IMR-90 (cell line): Measurements from ENCODE around the gene R3HDM2. TPM values are rescaled to one million over a fixed set of nuclear protein-coding genes. Genes with fewer than 3 reads are reported as not detected.
A peak's percentile ranks its signal among the peaks of the same experiment; 100 is the strongest.

ENCODE experiments used
- ATAC-seq: fragments of 200-7000 bp; cut with Tn5 transposase; 2 replicates; pipeline ENCODE4 v1.9.1; 2020; ENCODE audit warnings: low read depth, mild to moderate bottlenecking, moderate library complexity
- BruUV-seq: library from RNA; stranded (reverse); fragments of 400-500 nt; replicated peaks from 2 replicates; lab custom pipeline; 2021; lab: Mats Ljungman, UMichigan
- CTCF ChIA-PET: fragments of 300-600 bp; formaldehyde crosslinking; extraction: SDS; loops from one replicate; lab custom pipeline; 2021; ENCODE audit warnings: antibody characterized with exemption; lab: Yijun Ruan, JAX
- POLR2A ChIA-PET: fragments of 300-600 bp; sonication (Branson Sonifier 250); formaldehyde crosslinking; loops from one replicate; lab custom pipeline; 2022; ENCODE audit warnings: antibody characterized with exemption; ENCODE audit not compliant: unreplicated experiment; lab: Charles Lee
- DNase-seq: peaks from one replicate; pipeline ENCODE4 v3.0.0; 2013
- H2AFZ ChIP-seq: replicated peaks from 2 replicates; pipeline ENCODE3; 2013; ENCODE audit warnings: low read length, mild to moderate bottlenecking; ENCODE audit not compliant: poor library complexity
- H2AK5ac ChIP-seq: 2 replicates; pipeline ENCODE4 v1.6.1; 2013; ENCODE audit warnings: low read depth, low read length, inconsistent platforms
- H2AK9ac ChIP-seq: replicated peaks from 2 replicates; pipeline ENCODE3; 2013; ENCODE audit warnings: mild to moderate bottlenecking, low read depth, low read length, moderate library complexity; ENCODE audit not compliant: poor library complexity
- H2BK120ac ChIP-seq: 2 replicates; pipeline ENCODE4 v1.6.1; 2013; ENCODE audit warnings: low read depth, low read length, inconsistent platforms
- H2BK15ac ChIP-seq: 3 replicates; pipeline ENCODE4 v1.6.1; 2013; ENCODE audit warnings: low read depth, low read length, inconsistent platforms
- H2BK20ac ChIP-seq: 2 replicates; pipeline ENCODE4 v1.6.1; 2013; ENCODE audit warnings: low read depth, mild to moderate bottlenecking, inconsistent platforms, low read length, moderate library complexity
- H2BK5ac ChIP-seq: 2 replicates; pipeline ENCODE4 v1.6.1; 2013; ENCODE audit warnings: mild to moderate bottlenecking, low read depth, low read length, inconsistent platforms; ENCODE audit not compliant: poor library complexity, severe bottlenecking
- H3K14ac ChIP-seq: replicated peaks from 2 replicates; pipeline ENCODE4 v1.6.1; 2013; ENCODE audit warnings: low read depth, low read length, inconsistent platforms
- H3K18ac ChIP-seq: 2 replicates; pipeline ENCODE4 v1.6.1; 2013; ENCODE audit warnings: low read depth, low read length, control low read depth
- H3K23ac ChIP-seq: 2 replicates; pipeline ENCODE4 v1.6.1; 2013; ENCODE audit warnings: low read depth, low read length, inconsistent platforms
- H3K27ac ChIP-seq: 2 replicates; pipeline ENCODE4 v1.5.1; 2013; ENCODE audit warnings: mild to moderate bottlenecking, control low read depth, low read length; ENCODE audit not compliant: insufficient read depth
- H3K27me3 ChIP-seq: 2 replicates; pipeline ENCODE4 v1.6.1; 2013; ENCODE audit warnings: low read length; ENCODE audit not compliant: control insufficient read depth, insufficient read depth
- H3K36me3 ChIP-seq: 2 replicates; pipeline ENCODE4 v1.6.1; 2013; ENCODE audit warnings: low read length, mixed read lengths; ENCODE audit not compliant: control insufficient read depth, insufficient read depth
- H3K4ac ChIP-seq: 2 replicates; pipeline ENCODE4 v1.6.1; 2013; ENCODE audit warnings: low read depth, low read length, inconsistent platforms
- H3K4me1 ChIP-seq: 2 replicates; pipeline ENCODE4 v1.6.1; 2013; ENCODE audit warnings: low read length, mixed read lengths; ENCODE audit not compliant: control insufficient read depth, insufficient read depth
- H3K4me2 ChIP-seq: 2 replicates; pipeline ENCODE4 v1.6.1; 2013; ENCODE audit warnings: low read depth, mild to moderate bottlenecking, control low read depth, low read length, moderate library complexity
- H3K4me3 ChIP-seq: 2 replicates; pipeline ENCODE4 v1.5.1; 2013; ENCODE audit warnings: low read depth, mild to moderate bottlenecking, control low read depth, low read length, moderate library complexity; ENCODE audit not compliant: insufficient read depth
- H3K56ac ChIP-seq: 2 replicates; pipeline ENCODE4 v1.6.1; 2013; ENCODE audit warnings: low read length, inconsistent platforms; ENCODE audit not compliant: insufficient read depth; ENCODE audit errors: extremely low read depth
- H3K79me1 ChIP-seq, 2 experiments: 2 replicates each; pipeline ENCODE4 v1.6.1; 2013; ENCODE audit warnings: low read length in 2 of 2, inconsistent platforms in 1 of 2, low read depth in 1 of 2
- H3K9ac ChIP-seq: 2 replicates; pipeline ENCODE4 v1.6.1; 2013; ENCODE audit warnings: low read depth, low read length, control low read depth
- H3K9me1 ChIP-seq: 2 replicates; pipeline ENCODE4 v1.6.1; 2013; ENCODE audit warnings: low read length, inconsistent platforms; ENCODE audit not compliant: insufficient read depth
- H3K9me3 ChIP-seq: 2 replicates; pipeline ENCODE4 v1.6.1; 2013; ENCODE audit warnings: low read length; ENCODE audit not compliant: control insufficient read depth, insufficient read depth
- H4K20me1 ChIP-seq: 2 replicates; pipeline ENCODE4 v1.6.1; 2013; ENCODE audit warnings: low read length, inconsistent platforms; ENCODE audit not compliant: insufficient read depth
- H4K5ac ChIP-seq: 2 replicates; pipeline ENCODE4 v1.6.1; 2013; ENCODE audit warnings: mild to moderate bottlenecking, low read depth, low read length, control low read depth
- H4K8ac ChIP-seq, 2 experiments: 2 replicates each; pipeline ENCODE4 v1.6.1; 2013; ENCODE audit warnings: low read depth in 2 of 2, low read length in 2 of 2, control low read depth in 1 of 2, inconsistent platforms in 1 of 2
- H4K91ac ChIP-seq: 2 replicates; pipeline ENCODE4 v1.6.1; 2013; ENCODE audit warnings: low read depth, low read length, inconsistent platforms; ENCODE audit not compliant: insufficient read depth
- BHLHE40 ChIP-seq: fragments of 150-350 bp; IDR thresholded peaks from 2 replicates; pipeline ENCODE4 v1.6.1; 2016; ENCODE audit warnings: mild to moderate bottlenecking, low read depth, low read length
- CHD1 ChIP-seq: IDR thresholded peaks from 2 replicates; pipeline ENCODE4 v1.6.1; 2012; ENCODE audit warnings: low read depth, low read length, improper control_type of control experiment
- MXI1 ChIP-seq: IDR thresholded peaks from 2 replicates; pipeline ENCODE4 v1.6.1; 2012; ENCODE audit warnings: low read depth, mild to moderate bottlenecking, low read length, moderate library complexity, borderline replicate concordance
- POLR2A ChIP-seq: IDR thresholded peaks from 2 replicates; pipeline ENCODE4 v1.6.1; 2012; ENCODE audit warnings: mild to moderate bottlenecking, low read depth, low read length
- RCOR1 ChIP-seq: IDR thresholded peaks from 2 replicates; pipeline ENCODE4 v1.6.1; 2012; ENCODE audit warnings: mild to moderate bottlenecking, low read length, improper control_type of control experiment; ENCODE audit not compliant: insufficient replicate concordance
- RFX5 ChIP-seq: IDR thresholded peaks from 2 replicates; pipeline ENCODE4 v1.8.0; 2012; ENCODE audit warnings: low read depth, mild to moderate bottlenecking, low read length, moderate library complexity
- WGBS, 2 experiments: methylation state at CpG; one replicate each; pipeline versions ENCODE4 v1.1.5 to v1.1.7; 2013; ENCODE audit warnings: missing lambda C conversion rate in 2 of 2; ENCODE audit not compliant: insufficient read length in 1 of 2; ENCODE audit errors: extremely low coverage in 2 of 2; 5-methylcytosine and 5-hydroxymethylcytosine counted together
- dilution Hi-C: fragments of 300-500 bp; cut with HindIII; formaldehyde crosslinking; loops from one replicate; pipeline ENCODE4 v1.14.3; 2018; ENCODE audit warnings: low sequenced_read_pairs; ENCODE audit not compliant: unreplicated experiment
- in situ Hi-C: fragments of 300-500 bp; cut with MboI; formaldehyde crosslinking; loops from 3 replicates; pipeline ENCODE4 v1.14.3; 2019; ENCODE audit warnings: low sequenced_read_pairs, inconsistent platforms, mixed read lengths
- intact Hi-C: fragments of 100-400 bp; cut with micrococcal nuclease; formaldehyde crosslinking; loops from 2 replicates; pipeline ENCODE4 v1.10.0; 2022
- polyA plus RNA-seq, 3 experiments: library from polyadenylated mRNA; depleted of rRNA; stranded (reverse); fragments of >200 nt; gene quantifications; 2 replicates each; pipeline ENCODE4 v1.2.3, GENCODE V29; 2012; ENCODE audit warnings: low replicate concordance in 1 of 3
- total RNA-seq: library from RNA; depleted of rRNA; stranded (reverse); fragments of >200 nt; gene quantifications from 2 replicates; pipeline ENCODE4 v1.2.3, GENCODE V29; 2012
- TF ChIP-seq, protein P1 (sequence below): conservative IDR thresholded peaks from 2 replicates; pipeline ENCODE4 v1.5.1; 2012; ENCODE audit warnings: mild to moderate bottlenecking, low read depth, low read length, improper control_type of control experiment
- TF ChIP-seq, protein P2 (sequence below): fragments of 150-350 bp; IDR thresholded peaks from 2 replicates; pipeline ENCODE4 v1.6.1; 2016; ENCODE audit warnings: low read depth, mild to moderate bottlenecking, low read length, moderate library complexity, borderline replicate concordance

R3HDM2 gene
- total and polyA plus RNA-seq, 2 of the 4 experiments (the other 2 are of a cell fraction): 7.5 to 28.4 TPM

DNA sequence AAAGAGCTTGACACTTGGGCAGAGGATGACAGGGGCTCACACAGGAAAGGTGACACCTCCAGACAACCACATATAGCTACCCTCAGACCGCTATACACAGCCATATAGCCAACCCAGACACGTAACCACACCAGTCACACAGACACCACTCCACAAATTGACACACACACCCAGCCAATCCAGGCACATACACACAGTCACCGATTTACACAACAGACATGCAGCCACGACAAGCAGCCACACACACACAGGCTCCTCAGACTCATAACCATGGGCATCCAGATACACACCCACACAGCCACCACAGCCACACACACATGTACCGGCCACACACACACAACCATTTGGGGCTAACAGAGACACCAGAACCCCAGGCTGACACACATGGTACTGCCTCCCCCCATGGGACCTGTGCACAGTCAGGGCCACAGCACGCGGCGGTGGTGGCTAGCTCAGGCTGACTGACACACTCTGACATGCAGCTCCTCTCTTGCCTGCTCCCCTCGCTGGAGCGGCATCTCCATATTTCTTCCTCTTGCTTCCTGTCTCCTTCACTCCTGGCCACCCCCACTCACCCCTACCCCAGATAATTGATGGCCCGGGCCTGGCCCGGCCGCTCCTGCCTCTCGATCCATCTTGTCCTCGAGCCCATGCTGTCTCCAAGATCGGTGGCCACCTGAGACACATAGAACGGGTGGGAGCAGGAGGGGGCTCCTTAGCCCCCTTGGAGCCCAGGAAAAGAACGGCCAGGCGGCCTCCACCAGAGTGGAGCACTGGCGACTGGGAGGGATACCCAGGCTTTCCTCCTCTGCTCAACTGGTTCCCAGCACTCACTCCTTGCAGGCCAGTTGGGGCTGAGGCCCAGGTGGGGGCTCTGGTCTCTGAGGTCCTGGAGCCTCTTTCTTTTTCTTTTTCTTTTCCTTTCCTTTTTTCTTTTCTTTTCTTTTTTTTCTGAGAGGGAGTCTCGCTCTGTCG, 207.4 kb downstream of the R3HDM2 start:
- Histone ChIP-seq H2BK120ac (no peak overlapping the region), H3K4me2 (no peak overlapping the region), H2BK20ac (no peak overlapping the region), H3K9me3 (no peaks in the 10 kb centered on the region), H4K8ac (no peak overlapping the region), H4K20me1 (peaks cover 6% of the 10 kb centered on the region), H4K91ac (no peak overlapping the region), H3K79me1 (no peaks in the 10 kb centered on the region; a peak in 1 of 4 replicates), H3K14ac (no peak overlapping the region; the same call in 1 of the 2 replicates), H3K27ac (no peak overlapping the region), H2BK5ac (no peak overlapping the region), H3K4me3 (no peak overlapping the region), H2AFZ (peak overlapping the region; percentile 29), H3K4me1 (peaks cover 2% of the 10 kb centered on the region; the same call in 1 of the 2 replicates), H2AK5ac (peak overlapping the region; percentile 46), H3K23ac (peak overlapping the region; percentile 66), H3K4ac (no peak overlapping the region), H3K9me1 (peaks cover 3% of the 10 kb centered on the region; the same call in 1 of the 2 replicates), H2AK9ac (no peak overlapping the region), H4K5ac (no peak overlapping the region), H3K27me3 (peaks cover 46% of the 10 kb centered on the region), H3K36me3 (no peaks in the 10 kb centered on the region), H3K56ac (no peak overlapping the region), H3K9ac (no peak overlapping the region), H2BK15ac (no peak overlapping the region), H3K18ac (no peak overlapping the region)
- TF ChIP-seq CHD1: no peak
- TF ChIP-seq RFX5: no peak
- no peak for TF ChIP-seq BHLHE40
- no peak for TF ChIP-seq RCOR1
- TF ChIP-seq POLR2A: no peak
- TF ChIP-seq, protein P1, sequence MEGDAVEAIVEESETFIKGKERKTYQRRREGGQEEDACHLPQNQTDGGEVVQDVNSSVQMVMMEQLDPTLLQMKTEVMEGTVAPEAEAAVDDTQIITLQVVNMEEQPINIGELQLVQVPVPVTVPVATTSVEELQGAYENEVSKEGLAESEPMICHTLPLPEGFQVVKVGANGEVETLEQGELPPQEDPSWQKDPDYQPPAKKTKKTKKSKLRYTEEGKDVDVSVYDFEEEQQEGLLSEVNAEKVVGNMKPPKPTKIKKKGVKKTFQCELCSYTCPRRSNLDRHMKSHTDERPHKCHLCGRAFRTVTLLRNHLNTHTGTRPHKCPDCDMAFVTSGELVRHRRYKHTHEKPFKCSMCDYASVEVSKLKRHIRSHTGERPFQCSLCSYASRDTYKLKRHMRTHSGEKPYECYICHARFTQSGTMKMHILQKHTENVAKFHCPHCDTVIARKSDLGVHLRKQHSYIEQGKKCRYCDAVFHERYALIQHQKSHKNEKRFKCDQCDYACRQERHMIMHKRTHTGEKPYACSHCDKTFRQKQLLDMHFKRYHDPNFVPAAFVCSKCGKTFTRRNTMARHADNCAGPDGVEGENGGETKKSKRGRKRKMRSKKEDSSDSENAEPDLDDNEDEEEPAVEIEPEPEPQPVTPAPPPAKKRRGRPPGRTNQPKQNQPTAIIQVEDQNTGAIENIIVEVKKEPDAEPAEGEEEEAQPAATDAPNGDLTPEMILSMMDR: no peak
- TF ChIP-seq, protein P2, sequence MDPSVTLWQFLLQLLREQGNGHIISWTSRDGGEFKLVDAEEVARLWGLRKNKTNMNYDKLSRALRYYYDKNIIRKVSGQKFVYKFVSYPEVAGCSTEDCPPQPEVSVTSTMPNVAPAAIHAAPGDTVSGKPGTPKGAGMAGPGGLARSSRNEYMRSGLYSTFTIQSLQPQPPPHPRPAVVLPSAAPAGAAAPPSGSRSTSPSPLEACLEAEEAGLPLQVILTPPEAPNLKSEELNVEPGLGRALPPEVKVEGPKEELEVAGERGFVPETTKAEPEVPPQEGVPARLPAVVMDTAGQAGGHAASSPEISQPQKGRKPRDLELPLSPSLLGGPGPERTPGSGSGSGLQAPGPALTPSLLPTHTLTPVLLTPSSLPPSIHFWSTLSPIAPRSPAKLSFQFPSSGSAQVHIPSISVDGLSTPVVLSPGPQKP: no peak
- TF ChIP-seq MXI1: no peak
- WGBS, 2 experiments: 50% methylated on average over 9 of the region's 22 CpGs; no CpG with 5 or more reads in 1 of the 2 experiments
- BruUV-seq: no TSS peak
- dilution Hi-C loops (no loop called here), intact Hi-C loops (no loop called here), in situ Hi-C loops (no loop called here)
- CTCF ChIA-PET: no interaction called here
- ATAC-seq (0 out of 2 replicates have a peak, but pooled peaks have one; percentile 7), DNase-seq (no peak)
- POLR2A ChIA-PET: no interaction called here
